ENCODE data around the gene CPE.

CPE gene

GRCh38 chr4:165403048-165403447 is 24.2 kb downstream of the CPE start:
- H3K27me3 ChIP-seq (ENCODE audit: insufficient read depth, poor library complexity, severe bottlenecking) = no peaks in the 10 kb centered on the region
- DNase-seq (ENCODE audit: low read depth in 1 of 2, low spot score in 1 of 2) = no peak
- no peak overlapping the region for H3K27ac ChIP-seq (replicated peaks)
- no peak for TF ChIP-seq REST (IDR thresholded peaks at IDR 0.05; ENCODE audit: insufficient replicate concordance, low read depth)
- TF ChIP-seq CTCF (IDR thresholded peaks at IDR 0.05; ENCODE audit: insufficient read depth, low read length) = no peak
- TF ChIP-seq GABPA (IDR thresholded peaks at IDR 0.05; ENCODE audit: low read depth) = no peak
- no peak for TF ChIP-seq SPI1 (IDR thresholded peaks at IDR 0.05; ENCODE audit: borderline replicate concordance, low read depth)
- TF ChIP-seq POLR2AphosphoS5 (IDR thresholded peaks at IDR 0.05; ENCODE audit: low read depth) = no peak
- no peak overlapping the region for H3K4me3 ChIP-seq (replicated peaks; ENCODE audit: insufficient read depth, low read length)

GRCh38 chr4:165403637-165404036 is 24.8 kb downstream of the CPE start:
- Histone ChIP-seq H3K4me3 (replicated peaks; ENCODE audit: insufficient read depth, low read length) (no peak overlapping the region), H3K27ac (replicated peaks) (no peak overlapping the region), H3K27me3 (ENCODE audit: insufficient read depth, poor library complexity, severe bottlenecking) (no peaks in the 10 kb centered on the region)
- TF ChIP-seq SPI1 (IDR thresholded peaks at IDR 0.05; ENCODE audit: borderline replicate concordance, low read depth) = no peak
- TF ChIP-seq CTCF (IDR thresholded peaks at IDR 0.05; ENCODE audit: insufficient read depth, low read length) = no peak
- TF ChIP-seq REST (IDR thresholded peaks at IDR 0.05; ENCODE audit: insufficient replicate concordance, low read depth) = no peak
- TF ChIP-seq POLR2AphosphoS5 (IDR thresholded peaks at IDR 0.05; ENCODE audit: low read depth) = no peak
- TF ChIP-seq GABPA (IDR thresholded peaks at IDR 0.05; ENCODE audit: low read depth) = no peak
- no peak for DNase-seq (ENCODE audit: low read depth in 1 of 2, low spot score in 1 of 2)

- DNase-seq (ENCODE audit: low read depth in 1 of 2, low spot score in 1 of 2) = no peak
- no peak overlapping the region for H3K27ac ChIP-seq (replicated peaks)
- TF ChIP-seq REST (IDR thresholded peaks at IDR 0.05; ENCODE audit: insufficient replicate concordance, low read depth) (no peak), POLR2AphosphoS5 (IDR thresholded peaks at IDR 0.05; ENCODE audit: low read depth) (no peak), CTCF (IDR thresholded peaks at IDR 0.05; ENCODE audit: insufficient read depth, low read length) (no peak), GABPA (IDR thresholded peaks at IDR 0.05; ENCODE audit: low read depth) (no peak), SPI1 (IDR thresholded peaks at IDR 0.05; ENCODE audit: borderline replicate concordance, low read depth) (no peak)
- no peak overlapping the region for H3K4me3 ChIP-seq (replicated peaks; ENCODE audit: insufficient read depth, low read length)
- H3K27me3 ChIP-seq (ENCODE audit: insufficient read depth, poor library complexity, severe bottlenecking) = no peaks in the 10 kb centered on the region
Measured at GRCh38 chr4:165404080-165404479, 25.3 kb downstream of the CPE start.

Data from HL-60 (cell line).